PC-3 (cell line): ENCODE measurements around the gene CIB4.

Experiments
- EZH2phosphoT487 ChIP-seq: fragments of 300-600 bp; sonication (generic); IDR thresholded peaks from 2 replicates; pipeline ENCODE4 v1.6.1; 2018; ENCODE audit warnings: mild to moderate bottlenecking, antibody characterized with exemption, low read length, borderline replicate concordance
- TF ChIP-seq, protein P1 (sequence below): fragments of 300-600 bp; sonication (generic); conservative IDR thresholded peaks from 2 replicates; pipeline ENCODE4 v1.5.1; 2017; ENCODE audit warnings: antibody characterized with exemption, low read depth, mild to moderate bottlenecking, low read length

DNA sequence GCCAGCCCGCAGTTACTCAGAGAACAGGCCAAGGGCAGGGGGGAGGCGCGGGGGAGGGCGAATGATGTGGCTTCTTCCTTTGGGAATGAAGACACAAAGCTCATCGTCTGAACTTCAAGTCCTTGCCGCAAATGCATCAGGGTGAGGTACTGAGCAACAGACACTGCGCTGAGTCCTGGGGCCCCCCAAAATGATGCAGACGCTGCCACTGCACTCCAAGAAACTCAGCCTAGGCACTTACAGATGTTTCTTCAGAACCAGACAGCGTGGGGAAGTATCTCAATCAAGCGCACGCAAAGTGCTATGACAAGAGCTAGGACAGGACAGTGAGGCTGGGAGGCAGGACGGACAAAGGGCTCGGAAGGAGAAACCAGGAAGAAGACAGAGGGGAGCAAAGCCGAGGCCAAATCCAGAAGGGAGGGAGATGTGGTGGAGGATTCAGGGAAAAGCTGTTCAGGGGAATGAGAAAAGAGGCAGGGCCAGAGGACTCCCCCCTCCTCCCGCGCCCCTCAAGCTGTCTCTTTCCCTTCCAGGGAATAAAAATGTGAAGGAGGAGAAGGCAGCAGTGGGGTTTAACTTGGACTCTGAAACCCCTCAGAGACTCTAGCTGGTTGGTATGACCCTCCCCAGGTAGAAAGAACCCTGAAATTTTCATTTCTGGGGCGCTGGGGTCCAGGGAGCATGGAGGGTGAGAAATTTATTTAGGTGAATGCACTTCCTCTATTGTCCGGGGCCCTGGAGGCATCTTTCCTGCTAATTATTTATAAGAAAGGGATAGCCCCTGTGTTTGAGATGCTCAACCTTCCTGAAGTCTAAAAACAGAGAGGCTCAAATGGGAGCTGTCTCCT lies 34.9 kb downstream of the CIB4 start:
- TF ChIP-seq, protein P1, sequence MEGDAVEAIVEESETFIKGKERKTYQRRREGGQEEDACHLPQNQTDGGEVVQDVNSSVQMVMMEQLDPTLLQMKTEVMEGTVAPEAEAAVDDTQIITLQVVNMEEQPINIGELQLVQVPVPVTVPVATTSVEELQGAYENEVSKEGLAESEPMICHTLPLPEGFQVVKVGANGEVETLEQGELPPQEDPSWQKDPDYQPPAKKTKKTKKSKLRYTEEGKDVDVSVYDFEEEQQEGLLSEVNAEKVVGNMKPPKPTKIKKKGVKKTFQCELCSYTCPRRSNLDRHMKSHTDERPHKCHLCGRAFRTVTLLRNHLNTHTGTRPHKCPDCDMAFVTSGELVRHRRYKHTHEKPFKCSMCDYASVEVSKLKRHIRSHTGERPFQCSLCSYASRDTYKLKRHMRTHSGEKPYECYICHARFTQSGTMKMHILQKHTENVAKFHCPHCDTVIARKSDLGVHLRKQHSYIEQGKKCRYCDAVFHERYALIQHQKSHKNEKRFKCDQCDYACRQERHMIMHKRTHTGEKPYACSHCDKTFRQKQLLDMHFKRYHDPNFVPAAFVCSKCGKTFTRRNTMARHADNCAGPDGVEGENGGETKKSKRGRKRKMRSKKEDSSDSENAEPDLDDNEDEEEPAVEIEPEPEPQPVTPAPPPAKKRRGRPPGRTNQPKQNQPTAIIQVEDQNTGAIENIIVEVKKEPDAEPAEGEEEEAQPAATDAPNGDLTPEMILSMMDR: no peak
- no peak for TF ChIP-seq EZH2phosphoT487
